ENCODE measurements around the gene KCNJ11.

Gene KCNJ11

DNA sequence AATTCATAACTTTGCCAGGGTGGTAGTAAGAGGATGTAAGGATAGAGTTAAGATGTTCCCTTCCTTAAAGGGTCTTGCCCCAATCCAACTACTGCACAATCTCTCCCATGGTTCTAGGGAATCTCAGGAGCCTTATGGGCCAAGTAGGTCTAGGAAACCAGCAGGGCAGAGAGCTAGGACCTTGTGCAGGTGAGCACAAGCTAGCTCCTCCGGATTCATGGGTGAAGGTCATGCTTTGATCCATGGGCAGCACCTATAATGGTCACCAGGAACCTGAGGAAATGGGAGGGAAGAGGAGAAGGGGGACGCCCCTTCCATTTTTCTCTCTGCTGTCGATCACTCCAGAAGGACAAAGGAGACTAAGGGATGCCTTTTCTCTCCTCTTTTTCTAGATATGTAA is 16.8 kb downstream of the KCNJ11 start:
- H3K4me1 Mint-ChIP-seq (ENCODE audit: low read depth), result peaks cover 8% of the 10 kb centered on the region
- H3K4me3 Mint-ChIP-seq, result no peak overlapping the region
- peaks cover 49% of the 10 kb centered on the region for H3K9me3 Mint-ChIP-seq
- H3K27me3 Mint-ChIP-seq, result no peaks in the 10 kb centered on the region
- H3K36me3 Mint-ChIP-seq (ENCODE audit: low read depth), result peaks cover 79% of the 10 kb centered on the region
- H3K27ac Mint-ChIP-seq, result no peak overlapping the region
- DNase-seq, result no peak

GRCh38 chr11:17369684-17370243 is 18.7 kb downstream of the KCNJ11 start:
- peaks cover 8% of the 10 kb centered on the region for H3K4me1 Mint-ChIP-seq (ENCODE audit: low read depth)
- peaks cover 82% of the 10 kb centered on the region for H3K36me3 Mint-ChIP-seq (ENCODE audit: low read depth)
- H3K4me3 Mint-ChIP-seq, result no peak overlapping the region
- no peak overlapping the region for H3K27ac Mint-ChIP-seq
- no peak for DNase-seq
- H3K9me3 Mint-ChIP-seq, result peaks cover 49% of the 10 kb centered on the region
- H3K27me3 Mint-ChIP-seq, result no peaks in the 10 kb centered on the region

DNA sequence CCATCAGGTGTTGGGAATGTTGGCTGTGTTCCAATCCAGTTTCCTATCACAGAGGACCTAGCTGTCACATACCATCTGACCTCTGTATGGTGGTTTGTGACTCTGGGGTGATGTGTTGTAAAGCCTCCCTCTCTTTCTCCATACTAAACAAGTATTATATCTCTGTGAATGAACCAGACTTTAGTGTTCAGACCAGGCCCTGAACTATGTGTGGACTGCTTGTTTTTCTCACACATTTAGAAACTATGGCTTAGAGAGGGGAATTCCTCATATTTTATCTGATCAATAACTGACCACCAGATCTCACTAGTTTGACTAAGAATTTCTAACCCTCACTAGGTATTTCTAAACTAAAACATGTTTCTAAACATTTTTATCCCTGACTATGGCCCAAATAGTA is 19.4 kb downstream of the KCNJ11 start:
- Mint-ChIP-seq H3K9me3 (peaks cover 47% of the 10 kb centered on the region), H3K27ac (no peak overlapping the region), H3K36me3 (ENCODE audit: low read depth) (peaks cover 78% of the 10 kb centered on the region)

GRCh38 chr11:17368551-17368950 is 19.9 kb downstream of the KCNJ11 start:
- H3K36me3 Mint-ChIP-seq (ENCODE audit: low read depth), result peaks cover 74% of the 10 kb centered on the region
- H3K27ac Mint-ChIP-seq, result no peak overlapping the region
- no peak overlapping the region for H3K4me3 Mint-ChIP-seq
- no peaks in the 10 kb centered on the region for H3K27me3 Mint-ChIP-seq
- no peak for DNase-seq
- peaks cover 8% of the 10 kb centered on the region for H3K4me1 Mint-ChIP-seq (ENCODE audit: low read depth)
- peaks cover 46% of the 10 kb centered on the region for H3K9me3 Mint-ChIP-seq

More for the DNA sequence above, 19.4 kb downstream of the KCNJ11 start:
- Mint-ChIP-seq H3K27me3 (no peaks in the 10 kb centered on the region), H3K4me1 (ENCODE audit: low read depth) (peaks cover 8% of the 10 kb centered on the region), H3K4me3 (no peak overlapping the region)
- DNase-seq, result no peak

- H3K9me3 Mint-ChIP-seq, result peaks cover 32% of the 10 kb centered on the region
- peaks cover 8% of the 10 kb centered on the region for H3K4me1 Mint-ChIP-seq (ENCODE audit: low read depth)
- no peak for DNase-seq
- H3K36me3 Mint-ChIP-seq (ENCODE audit: low read depth), result peaks cover 54% of the 10 kb centered on the region
- no peaks in the 10 kb centered on the region for H3K27me3 Mint-ChIP-seq
- H3K27ac Mint-ChIP-seq, result no peak overlapping the region
- no peak overlapping the region for H3K4me3 Mint-ChIP-seq
Measured at GRCh38 chr11:17366495-17366894, 22.0 kb downstream of the KCNJ11 start.

GRCh38 chr11:17354601-17354991 is 33.9 kb downstream of the KCNJ11 start:
- no peaks in the 10 kb centered on the region for H3K9me3 Mint-ChIP-seq
- peaks cover 21% of the 10 kb centered on the region for H3K36me3 Mint-ChIP-seq (ENCODE audit: low read depth)
- DNase-seq, result no peak
- H3K4me3 Mint-ChIP-seq, result peak overlapping the region; percentile 78
- H3K27me3 Mint-ChIP-seq, result no peaks in the 10 kb centered on the region
- peaks cover 40% of the 10 kb centered on the region for H3K4me1 Mint-ChIP-seq (ENCODE audit: low read depth)
- peak overlapping the region; percentile 51 for H3K27ac Mint-ChIP-seq

GRCh38 chr11:17353821-17354600 is 34.4 kb downstream of the KCNJ11 start:
- Mint-ChIP-seq H3K27ac (peak overlapping the region; percentile 79), H3K4me1 (ENCODE audit: low read depth) (peaks cover 40% of the 10 kb centered on the region), H3K27me3 (peaks cover 2% of the 10 kb centered on the region), H3K4me3 (peak overlapping the region; percentile 78), H3K9me3 (no peaks in the 10 kb centered on the region), H3K36me3 (ENCODE audit: low read depth) (peaks cover 16% of the 10 kb centered on the region)
- no peak for DNase-seq

DNA sequence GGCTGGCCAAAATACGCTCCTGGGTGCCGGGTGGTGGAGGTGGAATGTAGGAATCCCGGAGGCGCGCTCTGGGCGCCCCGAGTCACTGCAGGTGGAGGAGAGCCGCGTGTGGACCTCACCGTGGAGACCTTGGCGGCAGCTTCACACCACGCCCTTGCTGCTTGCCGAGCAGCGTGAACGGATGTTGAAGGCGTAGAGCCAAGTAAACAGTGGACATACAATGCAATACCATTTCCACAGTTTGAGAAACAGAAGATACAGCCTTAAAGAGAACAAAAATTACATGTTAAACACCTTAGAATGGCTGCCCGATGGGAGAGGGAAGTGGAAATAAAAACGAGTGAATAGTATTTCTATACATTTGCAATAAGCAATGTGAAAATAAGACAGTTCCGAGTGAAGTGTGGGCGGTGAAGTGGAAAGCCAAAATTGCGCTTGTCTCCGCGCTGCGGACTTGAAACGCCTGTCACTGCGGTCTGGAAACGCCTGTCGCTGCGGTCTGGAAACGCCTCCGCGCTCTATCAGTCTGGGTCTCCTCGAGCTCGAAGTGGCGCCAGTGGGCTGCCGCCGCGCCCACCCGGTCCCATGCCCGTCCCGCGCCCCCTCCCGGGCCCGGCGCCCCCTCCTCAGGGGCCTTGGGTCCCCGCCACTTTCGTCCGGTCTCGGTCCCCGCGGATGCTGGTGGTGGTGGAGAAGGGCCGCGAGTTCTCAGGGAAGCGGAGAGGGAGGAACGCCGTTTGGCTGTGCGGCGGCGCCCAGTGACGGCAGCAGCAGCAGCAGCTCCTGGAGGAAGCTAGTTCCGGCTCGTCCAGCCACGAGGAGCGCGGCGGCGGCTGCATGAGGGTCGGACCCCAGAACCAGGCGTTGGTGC is 35.3 kb downstream of the KCNJ11 start:
- DNase-seq, result peak; percentile 75
- peak overlapping the region; percentile 78 for H3K4me3 Mint-ChIP-seq
- peaks cover 10% of the 10 kb centered on the region for H3K36me3 Mint-ChIP-seq (ENCODE audit: low read depth)
- H3K27me3 Mint-ChIP-seq, result peaks cover 2% of the 10 kb centered on the region
- H3K27ac Mint-ChIP-seq, result peak overlapping the region; percentile 79
- peaks cover 40% of the 10 kb centered on the region for H3K4me1 Mint-ChIP-seq (ENCODE audit: low read depth)
- H3K9me3 Mint-ChIP-seq, result no peaks in the 10 kb centered on the region

- H3K27ac Mint-ChIP-seq, result peak within 1 kb of the TSS; percentile 74
- peak within 1 kb of the TSS; percentile 78 for H3K4me3 Mint-ChIP-seq
- H3K4me1 Mint-ChIP-seq (ENCODE audit: low read depth), result peaks cover 40% of the 10 kb centered on the region
- DNase-seq, result peak; percentile 75
- peaks cover 6% of the 10 kb centered on the region for H3K36me3 Mint-ChIP-seq (ENCODE audit: low read depth)
- H3K27me3 Mint-ChIP-seq, result peaks cover 2% of the 10 kb centered on the region
- no peaks in the 10 kb centered on the region for H3K9me3 Mint-ChIP-seq
Measured at GRCh38 chr11:17351510-17352176, 36.8 kb downstream of the KCNJ11 start, which contains the start of gene NCR3LG1. Gene NCR3LG1, plus strand, starts transcription at chr11:17351800. Its CDS starts 170 bp downstream, at chr11:17351970.

DNA sequence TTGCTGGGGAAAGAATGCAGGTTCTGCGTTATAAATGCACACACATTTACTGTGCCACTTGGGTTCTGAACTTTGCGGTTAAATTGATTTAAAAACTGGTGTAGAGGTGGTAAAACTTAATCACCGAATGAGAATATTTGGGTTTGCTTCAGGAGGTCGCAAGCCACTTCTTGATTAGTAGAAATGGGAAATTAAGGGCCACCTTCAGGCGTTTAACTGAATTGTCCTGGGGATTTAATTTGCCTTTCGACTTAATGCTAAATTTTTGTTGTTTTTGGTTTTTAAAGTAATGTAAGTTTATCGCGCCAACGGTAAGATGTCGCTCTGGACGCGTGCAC is 37.3 kb downstream of the KCNJ11 start:
- Mint-ChIP-seq H3K9me3 (no peaks in the 10 kb centered on the region), H3K27me3 (peaks cover 2% of the 10 kb centered on the region), H3K36me3 (ENCODE audit: low read depth) (peaks cover 2% of the 10 kb centered on the region), H3K4me3 (peak overlapping the region; percentile 78), H3K4me1 (ENCODE audit: low read depth) (peaks cover 40% of the 10 kb centered on the region), H3K27ac (peak overlapping the region; percentile 74)
- no peak for DNase-seq

GRCh38 chr11:17350455-17351171 is 37.8 kb downstream of the KCNJ11 start:
- no peaks in the 10 kb centered on the region for H3K9me3 Mint-ChIP-seq
- H3K36me3 Mint-ChIP-seq (ENCODE audit: low read depth), result peaks cover 2% of the 10 kb centered on the region
- peak overlapping the region; percentile 78 for H3K4me3 Mint-ChIP-seq
- peak overlapping the region; percentile 74 for H3K27ac Mint-ChIP-seq
- DNase-seq, result no peak
- H3K4me1 Mint-ChIP-seq (ENCODE audit: low read depth), result peaks cover 40% of the 10 kb centered on the region
- H3K27me3 Mint-ChIP-seq, result peaks cover 2% of the 10 kb centered on the region

GRCh38 chr11:17347676-17348075 is 40.8 kb downstream of the KCNJ11 start:
- Mint-ChIP-seq H3K36me3 (ENCODE audit: low read depth) (no peaks in the 10 kb centered on the region), H3K4me1 (ENCODE audit: low read depth) (peaks cover 35% of the 10 kb centered on the region), H3K27me3 (peaks cover 2% of the 10 kb centered on the region), H3K27ac (no peak overlapping the region), H3K4me3 (no peak overlapping the region), H3K9me3 (no peaks in the 10 kb centered on the region)
- no peak for DNase-seq

DNA sequence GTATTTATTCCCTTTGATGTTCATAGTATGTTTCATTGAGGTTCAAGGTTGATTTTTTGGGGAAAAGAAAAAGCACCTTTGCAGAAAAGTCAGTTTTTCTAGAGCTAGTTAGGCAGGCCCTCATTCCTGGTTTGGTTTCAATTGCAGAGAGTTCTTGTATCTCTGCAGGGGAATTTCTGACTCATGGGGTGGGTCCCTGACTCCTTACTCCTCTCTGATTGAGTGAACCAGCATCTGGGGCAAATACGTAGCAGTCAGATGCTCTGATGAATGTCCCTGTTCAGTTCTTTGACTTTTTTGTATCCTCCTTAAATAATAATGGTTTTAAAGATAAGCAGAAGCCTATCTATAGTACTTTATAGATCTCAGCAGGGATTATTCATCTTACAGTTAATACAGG is 44.6 kb downstream of the KCNJ11 start:
- DNase-seq, result no peak

DNA sequence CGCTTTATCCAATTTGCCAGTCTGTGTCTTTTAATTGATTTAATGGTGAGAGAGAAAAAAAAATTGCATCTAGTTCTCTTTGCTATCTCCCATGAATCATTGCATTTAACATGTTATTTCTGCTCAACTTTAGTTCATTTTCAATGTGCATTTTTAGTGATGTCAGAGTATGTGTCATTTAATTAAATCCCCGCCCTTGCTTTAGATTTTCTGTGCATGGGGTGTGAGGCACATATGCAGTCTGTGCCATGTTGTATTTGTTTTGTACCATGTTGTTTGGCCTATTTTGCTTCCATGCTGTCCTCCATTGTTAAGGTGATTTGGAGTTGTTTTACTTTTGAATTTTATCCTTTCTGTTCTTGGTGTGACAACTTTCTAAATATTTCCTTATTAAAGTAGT is 45.2 kb downstream of the KCNJ11 start:
- Mint-ChIP-seq H3K27me3 (no peaks in the 10 kb centered on the region), H3K36me3 (ENCODE audit: low read depth) (peaks cover 4% of the 10 kb centered on the region), H3K9me3 (no peaks in the 10 kb centered on the region), H3K27ac (no peak overlapping the region), H3K4me3 (no peak overlapping the region), H3K4me1 (ENCODE audit: low read depth) (peaks cover 15% of the 10 kb centered on the region)
- no peak for DNase-seq

More for the DNA sequence above, 44.6 kb downstream of the KCNJ11 start:
- H3K27me3 Mint-ChIP-seq, result no peaks in the 10 kb centered on the region
- no peaks in the 10 kb centered on the region for H3K9me3 Mint-ChIP-seq
- H3K4me3 Mint-ChIP-seq, result no peak overlapping the region
- peaks cover 15% of the 10 kb centered on the region for H3K4me1 Mint-ChIP-seq (ENCODE audit: low read depth)
- no peak overlapping the region for H3K27ac Mint-ChIP-seq
- peaks cover 4% of the 10 kb centered on the region for H3K36me3 Mint-ChIP-seq (ENCODE audit: low read depth)
